ENCODE data around the gene STOML1.

- TF ChIP-seq ESRRA (IDR thresholded peaks at IDR 0.05; ENCODE audit: borderline replicate concordance, low read length) (no peak), MAZ (IDR thresholded peaks at IDR 0.05; ENCODE audit: borderline replicate concordance, low read depth, low read length) (no peak), CTCF (IDR thresholded peaks at IDR 0.05) (no peak), RCOR1 (IDR thresholded peaks at IDR 0.05; ENCODE audit: low read depth, low read length) (no peak), REST (IDR thresholded peaks at IDR 0.05) (no peak), EP300 (IDR thresholded peaks at IDR 0.05) (no peak)
- TF ChIP-seq, protein P1, sequence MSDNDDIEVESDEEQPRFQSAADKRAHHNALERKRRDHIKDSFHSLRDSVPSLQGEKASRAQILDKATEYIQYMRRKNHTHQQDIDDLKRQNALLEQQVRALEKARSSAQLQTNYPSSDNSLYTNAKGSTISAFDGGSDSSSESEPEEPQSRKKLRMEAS (IDR thresholded peaks at IDR 0.05), result no peak
Measured at GRCh38 chr15:73954188-73955145, 37.6 kb downstream of the STOML1 start.
